ENCODE results near the gene ZFP42. TPM values are rescaled to one million over a fixed set of nuclear protein-coding genes. Genes with fewer than 3 reads are reported as not detected.

Gene ZFP42
- total RNA-seq, 2 experiments from 2014 or later, result not detected

DNA sequence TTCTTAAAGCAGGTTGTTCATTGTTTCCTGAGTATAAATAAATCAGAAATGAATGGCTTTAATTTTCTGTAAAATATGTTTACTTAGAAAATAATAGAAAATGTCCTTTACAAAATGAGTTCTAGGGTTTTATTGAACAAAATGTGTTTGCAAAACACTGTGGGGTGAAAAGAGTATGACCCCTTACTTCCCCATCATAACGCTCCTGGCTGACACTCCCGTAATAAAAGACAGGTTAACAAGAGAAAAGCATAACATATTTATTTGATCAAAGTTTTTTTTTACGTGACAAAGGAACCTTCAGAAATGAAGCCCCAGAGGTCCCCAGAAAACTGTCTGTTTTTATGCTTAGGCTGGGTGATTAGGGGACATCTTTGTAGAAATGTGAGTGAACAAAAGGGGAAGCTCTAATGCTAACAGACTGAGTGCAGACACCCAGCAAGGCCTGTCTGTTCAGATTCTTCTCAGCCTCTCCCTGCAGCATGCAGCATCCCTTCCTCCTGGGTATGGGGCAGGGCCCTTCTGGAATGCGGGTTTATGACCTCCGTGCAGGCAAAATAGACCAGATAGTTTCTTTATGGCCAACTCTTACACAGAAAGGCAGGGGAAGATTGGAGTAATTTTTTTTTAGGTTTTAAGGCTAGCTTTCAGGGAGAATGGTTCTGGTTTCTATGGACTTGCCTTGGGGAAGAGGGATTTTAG, 26.1 kb downstream of the ZFP42 start:
- intact Hi-C loops (cut with micrococcal nuclease), result no loop called here
- H3K27ac Mint-ChIP-seq, result no peak overlapping the region
- ChIA-PET POLR2A (no interaction called here), CTCF (no interaction called here)
- H3K27me3 Mint-ChIP-seq, result no peaks in the 10 kb centered on the region
- no peak overlapping the region for H3K4me3 Mint-ChIP-seq
- TF ChIP-seq, protein P1, sequence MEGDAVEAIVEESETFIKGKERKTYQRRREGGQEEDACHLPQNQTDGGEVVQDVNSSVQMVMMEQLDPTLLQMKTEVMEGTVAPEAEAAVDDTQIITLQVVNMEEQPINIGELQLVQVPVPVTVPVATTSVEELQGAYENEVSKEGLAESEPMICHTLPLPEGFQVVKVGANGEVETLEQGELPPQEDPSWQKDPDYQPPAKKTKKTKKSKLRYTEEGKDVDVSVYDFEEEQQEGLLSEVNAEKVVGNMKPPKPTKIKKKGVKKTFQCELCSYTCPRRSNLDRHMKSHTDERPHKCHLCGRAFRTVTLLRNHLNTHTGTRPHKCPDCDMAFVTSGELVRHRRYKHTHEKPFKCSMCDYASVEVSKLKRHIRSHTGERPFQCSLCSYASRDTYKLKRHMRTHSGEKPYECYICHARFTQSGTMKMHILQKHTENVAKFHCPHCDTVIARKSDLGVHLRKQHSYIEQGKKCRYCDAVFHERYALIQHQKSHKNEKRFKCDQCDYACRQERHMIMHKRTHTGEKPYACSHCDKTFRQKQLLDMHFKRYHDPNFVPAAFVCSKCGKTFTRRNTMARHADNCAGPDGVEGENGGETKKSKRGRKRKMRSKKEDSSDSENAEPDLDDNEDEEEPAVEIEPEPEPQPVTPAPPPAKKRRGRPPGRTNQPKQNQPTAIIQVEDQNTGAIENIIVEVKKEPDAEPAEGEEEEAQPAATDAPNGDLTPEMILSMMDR (IDR thresholded peaks at IDR 0.05), result no peak
- no peaks in the 10 kb centered on the region for H3K4me1 Mint-ChIP-seq (ENCODE audit: low read depth)
- H3K36me3 Mint-ChIP-seq (ENCODE audit: low read depth), result no peaks in the 10 kb centered on the region
- DNase-seq (no peak), ATAC-seq (no peak)
- H3K9me3 Mint-ChIP-seq, result no peaks in the 10 kb centered on the region

DNA sequence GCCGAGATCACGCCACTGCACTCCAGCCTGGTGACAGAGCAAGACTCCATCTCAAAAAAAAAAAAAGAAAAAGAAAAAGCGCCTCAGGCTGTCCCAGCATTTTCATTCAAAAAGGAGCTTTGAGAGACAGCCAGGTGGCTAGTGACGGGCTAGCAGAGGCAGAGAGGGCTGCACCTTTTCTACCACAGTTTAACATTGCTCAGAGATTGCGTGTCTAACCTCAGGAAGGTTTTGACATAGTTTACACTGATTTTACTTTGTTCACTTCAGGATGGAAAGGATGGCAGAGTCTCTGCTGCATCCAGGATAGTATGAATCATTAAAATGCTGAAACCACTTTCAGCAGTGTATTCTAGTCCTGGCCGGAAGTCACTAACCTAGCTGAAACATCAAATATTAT, 28.1 kb downstream of the ZFP42 start:
- Mint-ChIP-seq H3K27ac (no peak overlapping the region), H3K36me3 (ENCODE audit: low read depth) (no peaks in the 10 kb centered on the region), H3K27me3 (no peaks in the 10 kb centered on the region), H3K9me3 (no peaks in the 10 kb centered on the region), H3K4me1 (ENCODE audit: low read depth) (no peaks in the 10 kb centered on the region), H3K4me3 (no peak overlapping the region)
- TF ChIP-seq, protein P1 (IDR thresholded peaks at IDR 0.05), result no peak
- intact Hi-C loops (cut with micrococcal nuclease), result no loop called here
- DNase-seq (no peak), ATAC-seq (no peak)
- CTCF ChIA-PET, result no interaction called here
- POLR2A ChIA-PET, result no interaction called here

DNA sequence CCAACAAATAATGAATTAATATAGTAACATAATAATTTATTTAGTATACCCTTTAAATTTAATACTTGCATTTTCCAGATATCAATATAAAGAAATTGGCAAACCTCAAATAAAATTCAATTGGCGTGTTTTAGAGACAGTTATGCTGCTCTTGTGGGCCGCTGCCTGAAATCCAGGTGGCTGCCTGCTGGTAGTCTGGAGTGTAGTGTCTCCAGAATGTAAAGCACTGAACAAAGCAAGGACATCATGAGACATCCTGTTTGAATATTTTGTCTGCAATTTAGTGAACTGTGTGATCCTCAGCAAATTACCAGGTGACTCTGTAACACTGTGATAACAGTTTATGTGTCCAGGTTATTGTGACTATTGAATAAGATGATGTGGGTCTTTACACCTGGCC, 29.9 kb downstream of the ZFP42 start:
- Mint-ChIP-seq H3K9me3 (peaks cover 5% of the 10 kb centered on the region), H3K4me3 (no peak overlapping the region), H3K27ac (no peak overlapping the region), H3K36me3 (ENCODE audit: low read depth) (no peaks in the 10 kb centered on the region), H3K27me3 (no peaks in the 10 kb centered on the region), H3K4me1 (ENCODE audit: low read depth) (no peaks in the 10 kb centered on the region)
- intact Hi-C loops (cut with micrococcal nuclease), result no loop called here
- TF ChIP-seq, protein P1 (IDR thresholded peaks at IDR 0.05), result no peak
- no peak for ATAC-seq
- no peak for DNase-seq
- ChIA-PET CTCF (no interaction called here), POLR2A (no interaction called here)

DNA sequence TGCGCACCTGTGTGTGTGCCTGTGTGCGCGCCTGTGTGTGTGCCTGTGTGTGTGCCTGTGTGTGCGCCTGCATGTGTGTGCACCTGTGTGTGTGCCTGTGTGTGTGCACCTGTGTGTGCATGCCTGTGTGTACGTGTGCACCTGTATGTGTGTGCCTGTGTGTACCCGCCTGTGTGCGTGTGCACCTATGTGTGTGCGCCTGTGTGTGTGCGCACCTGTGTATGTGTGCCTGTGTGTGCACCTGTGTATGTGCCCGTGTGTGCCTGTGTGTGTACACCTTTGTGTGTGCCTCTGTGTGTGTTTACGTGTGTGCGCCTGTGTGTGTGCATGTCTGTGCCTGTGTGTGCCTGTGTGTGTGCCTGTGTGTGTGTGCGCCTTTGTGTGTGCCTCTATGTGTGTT, 33.5 kb downstream of the ZFP42 start:
- CTCF ChIA-PET, result no interaction called here
- no peaks in the 10 kb centered on the region for H3K36me3 Mint-ChIP-seq (ENCODE audit: low read depth)
- H3K4me3 Mint-ChIP-seq, result no peak overlapping the region
- DNase-seq (no peak), ATAC-seq (no peak)
- H3K27ac Mint-ChIP-seq, result no peak overlapping the region
- TF ChIP-seq, protein P1 (IDR thresholded peaks at IDR 0.05), result no peak
- POLR2A ChIA-PET, result interaction anchor here (0.6 kb wide), 1 partner anchor 1099 kb away, joined by 3 read pairs; no protein-coding TSS in a partner anchor
- H3K27me3 Mint-ChIP-seq, result peaks cover 1% of the 10 kb centered on the region
- intact Hi-C loops (cut with micrococcal nuclease), result no loop called here
- no peaks in the 10 kb centered on the region for H3K4me1 Mint-ChIP-seq (ENCODE audit: low read depth)
- peaks cover 8% of the 10 kb centered on the region for H3K9me3 Mint-ChIP-seq

DNA sequence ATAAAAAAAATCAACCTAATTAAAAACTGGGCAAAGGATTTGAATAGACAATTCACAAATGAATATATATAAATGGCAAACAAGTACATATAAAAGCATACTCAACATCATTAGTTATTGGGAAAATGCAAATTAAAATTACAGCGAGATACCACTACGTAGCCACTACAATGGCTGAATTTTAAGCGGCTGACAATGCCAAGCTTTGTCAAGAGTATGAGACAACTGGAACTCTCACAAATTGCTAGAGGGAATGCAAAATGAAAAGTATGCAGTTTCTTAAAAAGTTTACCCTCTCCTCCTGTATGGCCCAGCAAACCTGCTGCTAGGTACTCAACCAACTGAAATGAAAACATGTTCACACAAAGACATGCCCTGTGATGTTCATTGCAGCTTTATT, 34.8 kb downstream of the ZFP42 start:
- H3K9me3 Mint-ChIP-seq, result peaks cover 8% of the 10 kb centered on the region
- no peak overlapping the region for H3K27ac Mint-ChIP-seq
- H3K36me3 Mint-ChIP-seq (ENCODE audit: low read depth), result no peaks in the 10 kb centered on the region
- intact Hi-C loops (cut with micrococcal nuclease), result no loop called here
- TF ChIP-seq, protein P1 (IDR thresholded peaks at IDR 0.05), result no peak
- H3K4me3 Mint-ChIP-seq, result no peak overlapping the region
- ChIA-PET CTCF (no interaction called here), POLR2A (no interaction called here)
- peaks cover 1% of the 10 kb centered on the region for H3K27me3 Mint-ChIP-seq
- H3K4me1 Mint-ChIP-seq (ENCODE audit: low read depth), result no peaks in the 10 kb centered on the region
- no peak for DNase-seq
- ATAC-seq, result no peak
